ENCODE data around the gene TJAP1.
"Not testable (repeated sequence)": the region's sequence is repeated elsewhere in the genome, so short reads cannot be mapped to it uniquely, and the experiment has no call there.

Gene TJAP1

DNA sequence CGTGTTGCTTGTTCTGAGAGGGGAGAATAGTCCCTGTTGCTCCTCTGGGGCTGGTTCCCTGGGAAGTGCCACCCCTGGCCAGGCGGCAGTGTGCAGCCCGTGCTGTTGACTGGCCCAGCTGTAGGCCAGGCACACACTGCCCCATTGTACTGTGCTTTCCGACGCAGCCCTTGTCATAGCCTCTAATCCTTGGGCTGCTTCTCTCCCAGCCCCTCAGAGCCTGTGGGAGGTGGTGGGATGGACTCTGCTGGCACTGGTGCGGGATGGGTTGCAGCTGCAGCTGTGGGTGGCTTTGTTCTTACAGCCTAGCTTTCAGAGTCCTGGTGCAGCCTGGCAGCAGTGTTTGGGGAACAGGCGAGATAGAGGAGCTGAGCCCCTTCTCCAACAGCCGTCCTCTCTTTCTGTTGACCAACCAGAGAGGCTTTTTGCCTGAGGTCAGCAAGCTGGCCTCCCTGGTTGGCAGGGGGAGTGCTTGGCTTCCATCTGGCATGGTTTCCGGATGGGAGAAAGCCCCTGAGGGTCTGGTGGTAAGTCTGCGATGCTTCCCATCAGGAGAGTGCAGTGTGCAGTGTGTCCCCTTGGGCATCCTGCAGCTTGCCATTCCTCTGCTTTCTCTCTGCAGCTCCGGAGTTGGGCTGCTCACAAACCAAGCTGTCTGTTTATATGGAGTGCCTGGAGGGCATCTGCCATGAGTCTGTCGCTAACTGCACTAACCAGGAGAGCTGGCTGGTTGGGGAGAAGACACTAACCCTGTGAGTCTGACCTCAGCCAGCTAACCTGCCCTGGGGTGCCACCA lies 12.1 kb downstream of the TJAP1 start:
- no peak for DNase-seq

DNA sequence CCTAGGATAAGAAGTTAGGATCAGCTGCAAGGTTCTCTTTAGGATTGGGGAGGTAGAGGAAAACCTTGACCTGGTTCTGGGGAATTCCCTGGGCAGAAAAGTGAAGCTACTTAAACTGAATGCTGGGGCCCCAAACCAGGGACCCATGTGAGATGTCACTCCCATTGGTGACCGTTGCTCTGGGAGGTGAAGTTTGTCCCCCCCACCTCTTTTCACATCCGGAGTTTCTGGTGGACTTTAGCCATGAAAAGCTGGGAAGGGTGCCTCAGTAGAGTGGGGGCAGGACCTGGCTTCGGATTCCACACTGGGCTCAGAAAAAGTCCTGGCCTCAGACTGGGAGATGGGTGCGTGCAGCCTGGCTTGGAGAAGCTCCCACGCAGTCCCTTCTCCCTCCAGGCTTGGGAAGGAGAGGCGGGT lies 13.2 kb downstream of the TJAP1 start:
- DNase-seq = no peak

GRCh38 chr6:43491750-43492661 lies 14.6 kb downstream of the TJAP1 start:
- no peak for DNase-seq

DNA sequence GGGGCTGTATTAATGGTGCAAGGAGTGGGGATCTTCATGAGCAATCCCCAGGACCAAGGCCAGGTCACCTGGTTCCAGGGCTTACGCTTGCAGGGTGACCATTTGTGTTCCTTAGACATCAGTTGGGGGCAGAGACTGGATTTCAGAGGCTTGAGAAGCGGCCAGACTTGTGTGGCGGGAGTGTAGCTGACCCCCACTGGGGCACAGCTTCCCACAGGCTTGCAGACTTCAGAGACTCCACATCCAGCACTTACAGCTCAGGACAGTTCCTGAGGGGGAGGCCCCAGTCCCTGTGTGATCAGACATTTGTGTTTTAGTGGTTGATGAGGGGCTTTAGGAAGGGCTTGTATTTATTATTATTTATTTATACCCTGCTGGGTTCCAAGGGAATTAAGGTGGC lies 15.3 kb downstream of the TJAP1 start:
- no peak for DNase-seq

- DNase-seq = no peak
Observed at GRCh38 chr6:43493230-43493629, 15.9 kb downstream of the TJAP1 start.

DNA sequence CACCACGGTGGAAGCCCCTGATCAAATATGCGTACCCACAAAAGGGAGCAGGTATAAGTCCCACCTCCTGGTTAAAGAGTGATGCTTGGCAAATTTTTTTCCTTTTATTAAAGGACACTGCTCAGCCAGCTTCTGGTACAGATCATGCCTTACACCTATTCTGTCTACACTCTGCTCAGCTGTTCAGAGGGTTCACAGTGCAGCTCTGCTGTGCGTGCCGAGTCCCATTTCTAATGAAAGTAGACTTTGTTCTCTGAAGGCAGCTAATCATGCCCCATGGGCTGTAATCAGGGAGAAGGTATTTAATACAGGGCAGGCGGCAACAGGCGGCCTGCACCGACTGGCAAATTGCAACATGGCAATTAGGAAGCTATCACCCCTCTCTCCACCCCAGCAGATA lies 16.5 kb downstream of the TJAP1 start:
- DNase-seq = no peak

DNA sequence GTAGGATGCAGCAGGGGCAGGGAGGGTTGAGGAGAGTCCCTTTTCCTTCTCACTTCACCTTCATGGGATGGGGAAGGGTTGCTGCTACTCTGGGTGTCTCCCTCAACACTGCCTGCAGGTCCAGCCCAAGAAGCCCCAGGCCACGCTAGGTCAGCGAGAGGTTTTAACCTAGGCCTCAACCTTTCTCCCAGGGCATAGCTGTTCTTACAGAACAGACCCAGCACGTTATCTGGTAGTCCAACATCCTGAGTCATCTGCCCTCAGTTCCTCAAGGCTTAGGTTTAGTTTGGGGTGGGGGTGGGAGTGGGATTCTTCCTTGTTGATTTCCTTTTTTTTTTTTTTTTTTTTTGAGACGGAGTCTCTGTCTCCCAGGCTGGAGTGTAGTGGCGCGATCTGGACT lies 17.0 kb downstream of the TJAP1 start:
- DNase-seq = no peak

- DNase-seq = no peak
Observed at GRCh38 chr6:43494766-43495165, 17.4 kb downstream of the TJAP1 start.

DNA sequence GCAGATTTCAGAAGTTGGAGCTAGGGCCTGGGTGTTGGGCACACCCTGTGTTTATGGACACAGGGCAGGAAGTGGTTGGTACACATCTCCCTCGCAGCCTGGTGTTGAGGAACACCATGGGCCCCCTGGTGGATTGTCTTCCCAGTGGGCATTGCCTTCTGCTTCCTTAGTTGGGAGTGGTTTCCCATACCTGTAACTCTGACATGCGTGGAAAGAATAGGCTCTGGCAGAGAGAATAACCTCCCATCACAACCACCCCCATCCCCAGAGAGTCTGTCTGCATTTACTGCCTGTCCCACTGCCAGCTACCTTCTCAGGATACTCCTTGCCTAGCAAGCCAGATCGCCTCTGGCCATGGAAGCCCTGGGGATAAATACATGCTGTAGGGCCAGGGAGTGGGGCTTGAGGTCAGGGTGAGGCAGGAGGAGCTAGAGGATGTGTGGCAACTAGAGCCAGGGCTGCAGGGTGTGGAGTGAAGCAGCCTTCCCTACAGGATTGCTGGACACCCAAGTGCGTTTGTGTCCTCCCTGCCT lies 18.1 kb downstream of the TJAP1 start:
- DNase-seq = no peak

GRCh38 chr6:43496370-43497128 lies 19.2 kb downstream of the TJAP1 start:
- DNase-seq = no peak

- no peak for DNase-seq
Observed at GRCh38 chr6:43497129-43497396, 19.7 kb downstream of the TJAP1 start.

GRCh38 chr6:43497689-43498088 lies 20.3 kb downstream of the TJAP1 start:
- DNase-seq = no peak

GRCh38 chr6:43498291-43498690 lies 20.9 kb downstream of the TJAP1 start:
- not testable (repeated sequence) for DNase-seq

- DNase-seq = no peak
Observed at GRCh38 chr6:43499028-43499815, 21.9 kb downstream of the TJAP1 start.

DNA sequence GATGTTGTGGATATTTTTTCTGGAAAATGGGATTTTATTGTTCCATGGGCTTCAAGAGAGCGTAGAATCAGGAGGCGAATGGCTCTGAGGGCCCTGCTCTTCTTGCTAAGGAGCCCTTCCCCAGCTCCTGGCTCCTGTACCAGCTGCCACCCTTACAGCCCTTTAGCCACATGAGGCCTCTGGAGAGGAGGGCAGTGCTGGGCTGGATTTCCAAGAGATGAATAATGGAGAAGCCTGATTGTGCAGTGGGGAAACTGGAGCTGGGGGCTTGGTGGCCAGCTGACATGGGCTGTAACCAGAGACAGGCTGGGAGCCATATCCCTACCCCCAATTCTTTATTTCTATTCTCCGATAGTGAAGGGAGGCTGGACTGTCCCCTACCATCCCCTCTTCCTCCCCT lies 23.6 kb downstream of the TJAP1 start:
- no peak for DNase-seq

GRCh38 chr6:43502666-43503065 lies 25.3 kb downstream of the TJAP1 start:
- no peak for DNase-seq

DNA sequence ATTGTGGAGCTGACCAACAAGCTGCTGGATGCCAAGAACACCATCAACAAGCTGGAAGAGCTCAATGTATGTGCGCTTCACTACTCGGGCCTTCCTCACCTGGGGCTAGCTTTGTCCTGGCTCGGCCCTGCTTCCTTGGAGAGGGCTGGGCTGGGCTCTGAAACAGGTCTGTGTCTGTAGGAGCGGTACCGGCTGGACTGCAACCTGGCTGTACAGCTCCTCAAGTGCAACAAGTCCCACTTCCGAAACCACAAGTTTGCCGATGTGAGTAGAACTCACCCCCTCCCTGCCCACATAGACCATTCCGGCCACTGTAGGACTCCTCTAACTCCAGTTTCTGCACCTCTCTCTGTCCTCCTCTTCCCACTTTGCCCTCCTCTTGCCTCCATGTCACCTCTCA lies 26.1 kb downstream of the TJAP1 start:
- DNase-seq = no peak

DNA sequence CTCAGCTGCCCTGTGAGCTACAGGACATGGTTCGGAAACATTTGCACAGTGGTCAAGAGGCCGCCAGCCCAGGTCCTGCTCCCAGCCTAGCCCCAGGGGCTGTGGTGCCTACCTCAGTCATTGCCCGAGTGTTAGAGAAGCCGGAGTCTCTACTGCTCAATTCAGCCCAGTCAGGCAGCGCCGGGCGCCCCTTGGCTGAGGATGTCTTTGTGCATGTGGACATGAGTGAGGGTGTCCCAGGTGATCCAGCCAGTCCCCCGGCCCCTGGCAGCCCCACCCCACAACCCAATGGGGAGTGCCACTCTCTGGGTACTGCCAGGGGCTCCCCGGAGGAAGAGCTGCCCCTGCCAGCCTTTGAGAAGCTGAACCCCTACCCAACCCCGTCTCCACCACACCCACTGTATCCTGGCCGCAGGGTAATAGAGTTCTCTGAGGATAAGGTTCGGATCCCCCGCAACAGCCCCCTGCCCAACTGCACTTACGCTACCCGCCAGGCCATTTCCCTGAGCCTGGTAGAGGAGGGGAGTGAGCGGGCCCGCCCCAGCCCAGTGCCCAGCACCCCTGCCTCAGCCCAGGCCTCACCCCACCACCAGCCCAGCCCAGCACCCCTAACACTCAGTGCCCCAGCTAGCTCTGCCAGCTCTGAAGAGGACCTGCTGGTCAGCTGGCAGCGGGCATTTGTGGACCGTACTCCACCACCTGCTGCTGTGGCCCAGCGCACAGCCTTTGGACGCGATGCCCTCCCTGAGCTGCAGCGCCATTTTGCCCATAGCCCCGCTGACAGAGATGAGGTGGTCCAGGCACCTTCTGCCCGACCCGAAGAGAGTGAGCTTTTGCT lies 27.6 kb downstream of the TJAP1 start:
- DNase-seq = no peak

DNA sequence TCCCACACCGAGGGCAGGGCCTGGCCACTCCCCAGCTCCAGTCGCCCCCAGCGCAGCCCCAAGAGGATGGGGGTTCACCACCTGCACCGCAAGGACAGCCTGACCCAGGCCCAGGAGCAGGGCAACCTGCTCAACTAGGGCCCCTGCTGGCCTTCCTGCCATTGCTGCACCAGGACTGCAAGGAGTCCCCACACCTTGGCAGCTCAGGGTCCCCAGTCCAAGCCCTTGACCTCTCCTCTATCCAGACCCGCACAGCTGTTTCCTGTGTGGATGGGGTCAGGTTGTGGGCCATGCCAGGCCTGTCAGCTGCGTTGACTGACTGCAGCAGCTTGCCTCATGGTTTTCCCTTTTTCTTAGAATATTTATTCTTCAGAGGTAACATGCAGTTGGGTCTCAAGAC lies 28.3 kb downstream of the TJAP1 start:
- no peak for DNase-seq

DNA sequence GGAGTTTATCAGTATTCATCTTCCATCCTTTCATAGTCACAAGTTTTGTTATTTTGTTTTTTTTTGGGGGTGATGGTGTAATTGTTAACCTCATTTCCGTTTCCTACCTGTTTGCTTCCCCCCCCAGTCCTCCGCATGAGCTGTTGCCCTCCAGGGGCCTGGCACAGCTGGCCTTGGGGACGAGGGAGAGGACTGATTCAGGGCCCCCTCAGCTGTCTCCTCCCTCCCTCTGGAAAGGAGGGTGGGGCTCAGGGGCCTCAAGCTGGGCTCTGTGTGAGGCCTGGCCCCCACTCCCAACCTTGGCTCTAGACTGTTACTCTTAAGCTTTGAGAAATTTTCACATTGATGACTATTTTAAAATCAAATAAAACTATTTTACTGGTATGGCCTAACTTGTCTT lies 28.8 kb downstream of the TJAP1 start:
- no peak for DNase-seq

DNA sequence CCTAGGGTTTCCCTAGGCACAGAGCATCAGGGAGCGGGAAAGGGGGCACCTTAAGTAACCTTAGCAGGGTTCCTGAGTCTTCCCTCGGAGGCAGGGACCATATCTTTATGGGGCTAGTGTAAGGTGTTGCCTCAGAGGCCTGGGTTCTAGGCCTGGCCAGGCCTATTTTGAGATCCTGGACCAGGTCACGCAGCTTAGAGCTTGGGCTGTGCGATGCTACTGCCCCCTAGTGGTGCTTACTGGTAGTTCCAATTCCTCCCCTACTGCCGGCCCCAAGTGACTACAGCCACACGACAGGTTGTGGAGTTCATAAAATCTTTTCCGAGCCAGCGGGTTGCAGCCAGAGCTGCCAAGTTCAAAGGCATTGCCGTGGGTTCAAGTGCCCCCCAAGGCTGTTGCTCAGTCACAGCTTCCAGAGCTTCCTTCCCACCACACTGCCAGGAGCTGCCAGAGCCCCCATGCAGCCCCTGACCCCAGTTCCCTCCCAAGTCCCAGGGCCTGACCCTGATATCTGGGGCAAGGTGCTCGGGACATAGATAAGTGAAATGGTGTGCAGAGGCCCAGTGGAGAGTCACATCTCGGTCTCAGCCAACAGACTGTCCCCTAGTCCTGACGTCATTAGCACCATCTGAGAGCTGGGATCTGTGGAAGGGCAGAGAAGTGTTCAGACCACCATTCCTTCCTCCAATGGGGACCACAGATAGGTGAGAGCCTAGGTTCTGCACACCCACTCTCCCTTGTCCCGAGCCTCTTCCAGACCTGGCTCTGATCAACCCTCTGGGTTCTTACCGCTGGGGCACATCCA lies 29.5 kb downstream of the TJAP1 start:
- peak; percentile 30 for DNase-seq

Data from NCI-H2081 treated with DMSO at 0.1 percent for 48 hours (cell line).